H1 (cell line): ENCODE measurements around the gene ACTRT3. TPM values are rescaled to one million over a fixed set of nuclear protein-coding genes. Genes with fewer than 3 reads are reported as not detected.

Experiments used
- CTCF ChIA-PET: fragments of 300-600 bp; sonication (Branson Sonifier 250); formaldehyde crosslinking; loops from one replicate; lab custom pipeline; 2021; ENCODE audit not compliant: partially characterized antibody; lab: Charles Lee
- POLR2A ChIA-PET: fragments of 300-600 bp; sonication (Branson Sonifier 250); formaldehyde crosslinking; loops from one replicate; lab custom pipeline; 2021; ENCODE audit warnings: inconsistent platforms; ENCODE audit not compliant: partially characterized antibody; lab: Charles Lee
- DNase-seq, 2 experiments: peaks; one replicate each; pipeline versions ENCODE4 v3.0.0 to v3.0.0-alpha.2; 2010 to 2022; ENCODE audit warnings: low spot score in 2 of 2, low read depth in 1 of 2, mixed read lengths in 1 of 2
- FAIRE-seq: peaks from 2 replicates; lab custom pipeline; 2011; peaks lifted over from hg19 to GRCh38; lab: Jason Lieb, UNC
- H2AFZ ChIP-seq: 2 replicates; pipeline ENCODE4 v1.8.1; 2012; ENCODE audit warnings: low read length, inconsistent platforms
- H2AK5ac ChIP-seq: 2 replicates; pipeline ENCODE4 v1.6.1; 2013; ENCODE audit warnings: low read depth, low read length
- H2BK120ac ChIP-seq: replicated peaks from 2 replicates; pipeline ENCODE3; 2013; ENCODE audit warnings: low read depth, low read length, inconsistent platforms
- H2BK12ac ChIP-seq: 2 replicates; pipeline ENCODE4 v1.6.1; 2013; ENCODE audit warnings: low read depth, low read length
- H2BK15ac ChIP-seq: 2 replicates; pipeline ENCODE4 v1.6.1; 2013; ENCODE audit warnings: low read length
- H2BK20ac ChIP-seq: 2 replicates; pipeline ENCODE4 v1.6.1; 2013; ENCODE audit warnings: low read length
- H2BK5ac ChIP-seq: 2 replicates; pipeline ENCODE4 v1.6.1; 2013; ENCODE audit warnings: low read depth, low read length
- H3K14ac ChIP-seq: 2 replicates; pipeline ENCODE4 v1.6.1; 2013; ENCODE audit warnings: inconsistent platforms; ENCODE audit not compliant: insufficient read length
- H3K18ac ChIP-seq: 2 replicates; pipeline ENCODE4 v1.6.1; 2013; ENCODE audit warnings: low read length; ENCODE audit errors: extremely low read depth
- H3K23ac ChIP-seq: 2 replicates; pipeline ENCODE4 v1.6.1; 2013; ENCODE audit warnings: inconsistent platforms; ENCODE audit not compliant: insufficient read length
- H3K23me2 ChIP-seq: 2 replicates; pipeline ENCODE4 v1.6.1; 2013; ENCODE audit warnings: low read depth, low read length
- H3K27ac ChIP-seq: 2 replicates; pipeline ENCODE4 v1.6.1; 2011; ENCODE audit warnings: low read depth, low read length, inconsistent platforms
- H3K27me3 ChIP-seq, 4 experiments: replicated peaks in 1 of 4; 1 replicate in 1 of 4; 2 replicates in 3 of 4; pipeline versions ENCODE4 v1.6.1 to v1.8.1; 2011 to 2013; ENCODE audit warnings: low read length in 3 of 4, mild to moderate bottlenecking in 3 of 4, inconsistent platforms in 2 of 4, mixed read lengths in 2 of 4, moderate library complexity in 1 of 4; ENCODE audit not compliant: control insufficient read depth in 3 of 4, insufficient read depth in 3 of 4; ENCODE audit errors: extremely low read depth in 1 of 4
- H3K36me3 ChIP-seq, 4 experiments: 2 replicates each; pipeline versions ENCODE4 v1.6.1 to v1.8.1; 2011 to 2013; ENCODE audit warnings: mild to moderate bottlenecking in 4 of 4, low read length in 3 of 4, moderate library complexity in 2 of 4, control low read depth in 1 of 4, inconsistent platforms in 1 of 4; ENCODE audit not compliant: insufficient read depth in 4 of 4, control insufficient read depth in 2 of 4
- H3K4ac ChIP-seq: replicated peaks from 2 replicates; pipeline ENCODE3; 2013; ENCODE audit warnings: low read length, low read depth, mixed read lengths, inconsistent platforms; ENCODE audit not compliant: insufficient read length
- H3K4me1 ChIP-seq, 4 experiments: replicated peaks in 1 of 4; 1 replicate in 1 of 4; 2 replicates in 3 of 4; pipeline versions ENCODE4 v1.6.1 to v1.8.1; 2011 to 2013; ENCODE audit warnings: low read length in 3 of 4, inconsistent platforms in 2 of 4, mixed read lengths in 1 of 4; ENCODE audit not compliant: insufficient read depth in 4 of 4, control insufficient read depth in 3 of 4
- H3K4me2 ChIP-seq, 2 experiments: 2 replicates each; pipeline versions ENCODE4 v1.6.1 to v1.8.1; 2011 to 2013; ENCODE audit warnings: low read depth in 2 of 2, low read length in 2 of 2, control low read depth in 1 of 2, inconsistent platforms in 1 of 2, mild to moderate bottlenecking in 1 of 2; ENCODE audit not compliant: insufficient read depth in 1 of 2
- H3K4me3 ChIP-seq, 4 experiments: fragments of 200-600, 300-600 bp in 1 of 4; sonication (generic), shearing (Covaris generic), sonication (Bioruptor Twin) in 1 of 4; 2 replicates each; pipeline versions ENCODE4 v1.5.1 to v1.8.1; 2011 to 2016; ENCODE audit warnings: low read length in 4 of 4, low read depth in 3 of 4, control low read depth in 2 of 4, inconsistent platforms in 2 of 4, mild to moderate bottlenecking in 2 of 4, mixed read lengths in 1 of 4, moderate library complexity in 1 of 4; ENCODE audit not compliant: insufficient read depth in 2 of 4; ENCODE audit errors: extremely low read depth in 1 of 4
- H3K56ac ChIP-seq: replicated peaks from 2 replicates; pipeline ENCODE3; 2013; ENCODE audit warnings: low read depth, mild to moderate bottlenecking, mixed read lengths, low read length, inconsistent platforms; ENCODE audit not compliant: insufficient read length
- H3K79me1 ChIP-seq: 2 replicates; pipeline ENCODE4 v1.6.1; 2013; ENCODE audit warnings: low read depth, low read length, control low read depth
- H3K79me2 ChIP-seq, 2 experiments: 2 replicates each; pipeline versions ENCODE4 v1.6.1 to v1.8.1; 2012 to 2013; ENCODE audit warnings: low read length in 2 of 2, mild to moderate bottlenecking in 2 of 2, inconsistent platforms in 1 of 2; ENCODE audit not compliant: insufficient read depth in 2 of 2, control insufficient read depth in 1 of 2
- H3K9ac ChIP-seq, 4 experiments: replicated peaks in 1 of 4; 1 replicate in 1 of 4; 2 replicates in 3 of 4; pipeline versions ENCODE4 v1.6.1 to v1.8.1; 2011 to 2013; ENCODE audit warnings: low read depth in 3 of 4, low read length in 3 of 4, control low read depth in 2 of 4, mild to moderate bottlenecking in 2 of 4, moderate library complexity in 2 of 4, inconsistent platforms in 1 of 4; ENCODE audit errors: extremely low read depth in 1 of 4
- H3K9me3 ChIP-seq, 2 experiments: 2 replicates each; pipeline versions ENCODE4 v1.6.1 to v1.8.1; 2012 to 2013; ENCODE audit warnings: mild to moderate bottlenecking in 2 of 2, moderate library complexity in 2 of 2, control low read depth in 1 of 2, inconsistent platforms in 1 of 2, low read depth in 1 of 2, low read length in 1 of 2, mixed read lengths in 1 of 2; ENCODE audit not compliant: insufficient read depth in 2 of 2
- H4K20me1 ChIP-seq, 2 experiments: replicated peaks in 1 of 2; 2 replicates each; pipeline versions ENCODE3 to v1.8.1; 2011 to 2013; ENCODE audit warnings: inconsistent platforms in 2 of 2, low read length in 2 of 2, mild to moderate bottlenecking in 1 of 2; ENCODE audit not compliant: insufficient read depth in 2 of 2, control insufficient read depth in 1 of 2
- H4K5ac ChIP-seq: 2 replicates; pipeline ENCODE4 v1.6.1; 2013; ENCODE audit warnings: low read length, low read depth, mixed read lengths, inconsistent platforms; ENCODE audit not compliant: insufficient read length
- H4K8ac ChIP-seq: 2 replicates; pipeline ENCODE4 v1.8.0; 2013; ENCODE audit warnings: mild to moderate bottlenecking, moderate library complexity, low read length, inconsistent platforms; ENCODE audit not compliant: insufficient read depth; ENCODE audit errors: extremely low read depth
- H4K91ac ChIP-seq: replicated peaks from 2 replicates; pipeline ENCODE3; 2013; ENCODE audit warnings: low read length, mixed read lengths, inconsistent platforms; ENCODE audit not compliant: insufficient read length
- ATF2 ChIP-seq: IDR thresholded peaks from 2 replicates; pipeline ENCODE4 v1.6.1; 2012; ENCODE audit warnings: low read length, inconsistent platforms
- CHD1 ChIP-seq: IDR thresholded peaks from 2 replicates; pipeline ENCODE4 v1.6.1; 2012; ENCODE audit warnings: low read depth, low read length, improper control_type of control experiment
- SRF ChIP-seq: IDR thresholded peaks from 2 replicates; pipeline ENCODE4 v1.6.1; 2011; ENCODE audit warnings: mild to moderate bottlenecking, low read depth, low read length, moderate library complexity
- SUZ12 ChIP-seq: fragments of 200-600 bp; sonication (generic); IDR thresholded peaks from 2 replicates; pipeline ENCODE4 v1.6.1; 2012; ENCODE audit warnings: mild to moderate bottlenecking, inconsistent platforms, low read length, moderate library complexity, mixed read lengths
- WGBS, 2 experiments: shearing (Covaris generic) in 1 of 2; methylation state at CpG; one replicate each; pipeline versions ENCODE4 v1.1.6 to v1.1.7; 2013 to 2015; ENCODE audit warnings: low lambda C conversion rate in 2 of 2, mixed read lengths in 2 of 2, inconsistent platforms in 1 of 2, low coverage in 1 of 2, missing lambda C conversion rate in 1 of 2; ENCODE audit not compliant: insufficient replicate concordance in 2 of 2, insufficient coverage in 1 of 2, insufficient read length in 1 of 2; ENCODE audit errors: extremely low coverage in 1 of 2, missing lambda C conversion rate in 1 of 2; 5-methylcytosine and 5-hydroxymethylcytosine counted together
- polyA plus RNA-seq, 7 experiments: library from polyadenylated mRNA; depleted of rRNA in 3 of 7; stranded (reverse) in 5 of 7; unstranded in 2 of 7; fragments of >200 nt in 5 of 7; fragments of 200-250 nt in 2 of 7; gene quantifications; 1 replicate in 5 of 7; 2 replicates in 1 of 7; 4 replicates in 1 of 7; pipeline versions ENCODE4 v1.2.1 to v1.2.3, GENCODE V29; 2011 to 2013; ENCODE audit warnings: missing spikeins in 2 of 7, mixed read lengths in 2 of 7
- total RNA-seq: library from RNA; stranded (reverse); fragmentation: NEBNext Ultra II Directional; extraction: Animal tissue kit (Norgen Biotek cat#: 25700); gene quantifications from 2 replicates; pipeline ENCODE4 v1.2.1, GENCODE V29; 2021

ACTRT3 gene
- total and polyA plus RNA-seq, 2 of the 8 experiments (the other 6 are each of a cell fraction or from before 2014, with no cell fraction given) = 3.4 to 5.9 TPM

- no peak overlapping the region for H3K4me3 ChIP-seq
- H3K4ac ChIP-seq = no peak overlapping the region
- H4K91ac ChIP-seq = no peak overlapping the region
- H3K56ac ChIP-seq = no peak overlapping the region
- no peak overlapping the region for H2AK5ac ChIP-seq
- no peak for DNase-seq
- H2BK12ac ChIP-seq = no peak overlapping the region
- H3K27ac ChIP-seq = no peak overlapping the region
- no peaks in the 10 kb centered on the region for H3K9me3 ChIP-seq
- H2BK15ac ChIP-seq = no peak overlapping the region
- no peaks in the 10 kb centered on the region for H3K27me3 ChIP-seq
- H2BK5ac ChIP-seq = no peak overlapping the region
- H2BK120ac ChIP-seq = no peak overlapping the region
- no peak overlapping the region for H3K23ac ChIP-seq
- peaks cover 5 to 72% (median 38%) of the 10 kb centered on the region in 4 experiments; a peak in 7 of 8 replicates for H3K36me3 ChIP-seq
- no peak overlapping the region for H4K5ac ChIP-seq
- H3K18ac ChIP-seq = no peak overlapping the region
- no peak overlapping the region for H2BK20ac ChIP-seq
- H3K23me2 ChIP-seq = no peaks in the 10 kb centered on the region
- H4K20me1 ChIP-seq = peaks cover 0 to 4% of the 10 kb centered on the region in 2 experiments
- no peak overlapping the region for H4K8ac ChIP-seq
- no peak overlapping the region for H3K9ac ChIP-seq
- no peak overlapping the region for H2AFZ ChIP-seq
- H3K4me1 ChIP-seq = peaks cover 0 to 3% (median 1%) of the 10 kb centered on the region in 4 experiments; a peak in 1 of 7 replicates
- H3K14ac ChIP-seq = no peak overlapping the region
- FAIRE-seq = no peak
- H3K79me1 ChIP-seq = no peaks in the 10 kb centered on the region; the same call in 1 of the 2 replicates
- CTCF ChIA-PET = interaction anchor here (0.6 to 1.2 kb wide), 3 partner anchors 15 to 84 kb away, joined by 3 read pairs; no protein-coding TSS in a partner anchor
- H3K79me2 ChIP-seq = peaks cover 0 to 52% of the 10 kb centered on the region in 2 experiments; a peak in 3 of 4 replicates
- TF ChIP-seq SUZ12 (no peak), SRF (no peak), CHD1 (no peak), ATF2 (no peak)
- WGBS, 2 experiments = 75% methylated on average over 4 of the region's 4 CpGs; no CpG with 5 or more reads in 1 of the 2 experiments
- H3K4me2 ChIP-seq = no peak overlapping the region
- POLR2A ChIA-PET = interaction anchor here (1.8 kb wide), 1 partner anchor 12 kb away, joined by 4 read pairs; no protein-coding TSS in a partner anchor
These were observed 8.5 kb upstream of the ACTRT3 start for GRCh38 chr3:169777822-169778221.
